ENCODE measurements around the gene TRPM5.

GRCh38 chr11:2424811-2425495 lies 19.4 kb downstream of the TRPM5 start:
- TF ChIP-seq POLR2AphosphoS5 (IDR thresholded peaks at IDR 0.05), result no peak
- no peak for TF ChIP-seq POLR2A (IDR thresholded peaks at IDR 0.05)
- no peak for TF ChIP-seq CTCF (IDR thresholded peaks at IDR 0.05)
- TF ChIP-seq EP300 (IDR thresholded peaks at IDR 0.05; ENCODE audit: low read depth), result no peak

Measured in transverse colon (tissue), 4 donors.